Measurements from ENCODE around the gene FHOD3.
"Not testable (repeated sequence)": the region's sequence is repeated elsewhere in the genome, so short reads cannot be mapped to it uniquely, and the experiment has no call there.

FHOD3 gene

DNA sequence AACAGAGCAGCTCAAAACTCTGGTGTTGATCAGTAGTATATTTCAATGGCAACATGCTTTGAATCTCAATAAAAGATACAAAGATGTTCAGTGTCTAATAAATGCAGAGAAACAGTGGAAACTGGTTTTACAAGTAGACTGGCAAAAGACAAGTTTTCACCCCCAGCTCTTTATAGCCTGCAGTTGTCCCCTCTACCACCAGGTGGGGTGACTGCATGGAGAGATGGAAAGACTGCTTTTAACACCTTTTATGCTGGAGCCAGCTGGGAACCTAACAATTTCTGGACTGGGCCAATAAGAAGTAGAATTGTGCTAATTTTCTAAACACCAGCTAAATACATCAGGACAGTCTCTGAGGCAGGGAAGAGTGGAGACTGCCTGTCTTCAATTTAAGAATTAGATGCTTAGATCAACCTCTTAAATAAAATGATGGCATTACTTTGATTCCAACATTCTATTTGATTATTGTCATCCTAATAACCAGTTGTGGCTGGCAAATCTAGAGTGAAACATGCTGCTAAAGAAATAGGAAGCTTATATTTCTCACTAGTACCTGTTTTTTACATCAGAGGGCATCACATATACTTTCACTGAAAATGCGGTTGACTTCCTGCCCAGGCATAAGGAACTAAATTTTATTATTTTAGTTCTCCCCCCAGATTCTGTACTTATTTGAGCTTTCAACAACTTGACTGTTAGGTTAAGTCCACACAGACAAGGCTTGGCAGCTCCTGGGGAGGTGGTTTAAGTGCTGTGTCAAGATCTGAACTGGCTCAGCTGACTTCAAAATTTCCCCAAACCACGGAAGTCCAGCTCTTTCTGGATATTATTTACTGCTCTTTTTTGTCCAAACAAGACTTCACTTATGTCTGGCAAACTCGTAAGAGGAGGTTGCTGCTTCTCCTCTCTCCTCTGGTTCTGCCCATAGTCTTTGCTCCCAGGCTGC is 390.8 kb downstream of the FHOD3 start:
- DNase-seq (ENCODE audit: low read depth in 2 of 2, low spot score in 1 of 2) = no peak

- no peak for DNase-seq (ENCODE audit: low read depth in 2 of 2, low spot score in 1 of 2)
Measured at GRCh38 chr18:36692371-36692770, 394.9 kb downstream of the FHOD3 start.

GRCh38 chr18:36692921-36693332 is 395.4 kb downstream of the FHOD3 start:
- DNase-seq (ENCODE audit: low read depth in 2 of 2, low spot score in 1 of 2) = no peak

GRCh38 chr18:36693931-36694620 is 396.6 kb downstream of the FHOD3 start:
- no peak for DNase-seq (ENCODE audit: low read depth in 2 of 2, low spot score in 1 of 2)

GRCh38 chr18:36695806-36696205 is 398.3 kb downstream of the FHOD3 start:
- DNase-seq (ENCODE audit: low read depth in 2 of 2, low spot score in 1 of 2) = no peak

DNA sequence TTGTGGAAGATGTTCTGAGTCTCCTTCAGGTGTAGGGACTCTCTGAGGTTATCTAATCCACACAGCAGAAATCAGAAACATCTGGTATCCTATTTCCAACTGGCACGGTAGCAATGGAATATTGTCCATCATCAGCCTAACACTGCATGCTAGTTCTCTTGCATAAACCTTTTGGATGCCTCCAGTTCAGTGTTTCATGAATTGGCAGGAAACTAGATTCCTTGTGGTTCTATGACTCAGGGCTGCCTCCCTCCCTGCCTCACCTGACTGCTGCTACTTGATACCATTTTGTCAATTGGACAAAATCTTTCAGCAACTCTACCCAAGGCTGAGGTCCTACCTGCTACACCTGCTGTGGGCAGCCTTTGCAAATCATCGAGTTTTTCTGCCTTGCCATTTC is 400.4 kb downstream of the FHOD3 start:
- no peak for DNase-seq (ENCODE audit: low read depth in 2 of 2, low spot score in 1 of 2)

DNA sequence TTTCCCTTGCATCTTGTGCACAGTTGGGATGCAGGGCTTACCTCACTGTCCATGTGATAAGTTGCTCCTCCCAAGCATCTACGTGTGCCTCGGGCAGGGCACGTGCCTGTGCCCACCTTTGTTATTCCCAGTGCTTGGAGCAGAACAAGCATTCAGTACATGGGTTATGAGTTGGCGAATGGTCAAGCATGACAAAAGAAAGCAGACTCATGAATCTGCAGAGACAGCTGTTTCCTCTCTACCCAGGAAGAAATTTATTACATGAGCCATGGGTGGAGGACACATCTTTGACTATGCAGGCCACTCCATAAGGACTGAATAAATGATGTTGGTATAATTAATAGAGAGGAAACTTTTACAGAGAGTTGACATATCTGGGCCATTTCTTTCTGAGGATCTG is 403.4 kb downstream of the FHOD3 start:
- no peak for DNase-seq (ENCODE audit: low read depth in 2 of 2, low spot score in 1 of 2)

GRCh38 chr18:36702401-36703013 is 405.0 kb downstream of the FHOD3 start:
- DNase-seq (ENCODE audit: low read depth in 2 of 2, low spot score in 1 of 2) = no peak

DNA sequence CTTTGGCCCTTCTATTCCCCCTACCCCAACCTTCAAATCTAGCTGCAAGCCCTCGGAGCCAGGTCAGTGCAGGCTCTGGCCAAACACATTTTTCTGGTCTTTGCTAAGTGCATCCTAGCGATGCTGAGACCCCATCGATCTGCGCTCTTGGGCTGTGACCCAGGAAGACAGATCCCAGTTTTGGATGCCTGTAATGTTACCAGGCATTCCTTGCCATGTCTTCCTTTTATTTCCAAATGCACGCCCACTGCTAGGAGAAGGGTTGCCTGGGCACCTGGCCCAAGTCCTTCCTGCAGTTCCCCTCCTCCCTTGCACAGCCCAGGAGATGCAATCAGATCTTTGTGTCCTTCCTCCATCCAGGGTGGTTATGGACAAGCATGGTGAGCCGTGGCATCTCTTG is 406.6 kb downstream of the FHOD3 start:
- no peak for DNase-seq (ENCODE audit: low read depth in 2 of 2, low spot score in 1 of 2)

- DNase-seq (ENCODE audit: low read depth in 2 of 2, low spot score in 1 of 2) = no peak
Measured at GRCh38 chr18:36706134-36706881, 408.8 kb downstream of the FHOD3 start.

DNA sequence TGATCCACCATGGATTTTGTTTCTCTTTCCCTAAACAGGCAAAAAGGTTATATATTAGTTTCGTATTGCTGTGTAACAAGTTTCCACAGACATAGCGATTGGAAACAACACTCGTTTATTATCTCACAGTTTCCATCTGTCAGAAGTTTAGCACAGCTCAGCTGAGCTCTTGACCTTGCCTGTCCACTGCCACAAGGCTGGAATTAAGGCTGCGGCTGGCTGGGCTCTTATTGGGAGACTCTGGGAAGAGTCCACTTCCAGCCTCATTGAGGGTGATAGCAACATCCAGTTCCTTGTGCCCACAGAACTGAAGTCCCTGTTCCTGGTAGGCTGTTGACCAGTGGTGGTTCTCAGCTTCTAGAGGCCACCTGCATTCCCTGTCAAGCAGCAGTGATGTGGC is 410.9 kb downstream of the FHOD3 start:
- DNase-seq (ENCODE audit: low read depth in 2 of 2, low spot score in 1 of 2) = no peak

- DNase-seq (ENCODE audit: low read depth in 2 of 2, low spot score in 1 of 2) = no peak
Measured at GRCh38 chr18:36709315-36709714, 411.8 kb downstream of the FHOD3 start.

DNA sequence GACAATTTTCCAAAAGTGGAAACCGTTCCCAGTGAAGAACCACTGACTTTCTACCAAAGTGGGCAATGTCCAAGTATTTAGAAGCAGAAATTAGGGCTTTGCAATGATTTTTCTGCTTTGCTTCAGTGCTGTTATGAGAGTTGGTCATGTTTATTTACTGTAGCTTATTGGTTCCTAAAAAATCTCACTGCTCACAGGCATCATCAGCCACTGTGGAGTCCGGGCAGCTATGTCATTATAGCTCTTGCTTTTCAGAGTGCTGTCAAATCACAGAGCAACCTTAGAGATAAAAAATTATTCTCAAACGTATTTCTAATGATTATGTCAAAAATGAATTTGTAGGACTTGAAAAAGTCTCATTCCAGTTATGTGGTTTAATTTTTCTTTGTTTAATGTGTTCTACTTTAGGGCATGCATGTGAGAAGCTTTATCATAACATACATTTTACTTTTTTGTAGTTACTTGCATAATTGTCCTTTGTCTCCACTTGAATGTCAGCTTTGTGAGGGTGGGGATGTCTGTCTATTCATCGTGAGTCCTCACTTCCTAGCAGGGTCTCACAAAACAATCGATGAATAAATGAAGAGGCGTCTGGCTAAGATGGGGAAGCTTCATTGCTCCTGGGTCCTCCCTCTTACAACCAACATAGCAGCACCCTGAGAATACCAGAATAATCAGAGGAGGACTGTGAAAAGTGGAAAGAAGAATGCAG is 413.7 kb downstream of the FHOD3 start:
- DNase-seq (ENCODE audit: low read depth in 2 of 2, low spot score in 1 of 2) = no peak

- no peak for DNase-seq (ENCODE audit: low read depth in 2 of 2, low spot score in 1 of 2)
Measured at GRCh38 chr18:36711813-36712444, 414.4 kb downstream of the FHOD3 start.

- no peak for DNase-seq (ENCODE audit: low read depth in 2 of 2, low spot score in 1 of 2)
Measured at GRCh38 chr18:36714476-36714875, 417.0 kb downstream of the FHOD3 start.

GRCh38 chr18:36717422-36718110 is 420.1 kb downstream of the FHOD3 start:
- DNase-seq (ENCODE audit: low read depth in 2 of 2, low spot score in 1 of 2) = no peak

- DNase-seq (ENCODE audit: low read depth in 2 of 2, low spot score in 1 of 2) = no peak
Measured at GRCh38 chr18:36718705-36719328, 421.3 kb downstream of the FHOD3 start.

GRCh38 chr18:36719630-36720029 is 422.1 kb downstream of the FHOD3 start:
- no peak for DNase-seq (ENCODE audit: low read depth in 2 of 2, low spot score in 1 of 2)

GRCh38 chr18:36721351-36721750 is 423.8 kb downstream of the FHOD3 start:
- DNase-seq (ENCODE audit: low read depth in 2 of 2, low spot score in 1 of 2) = not testable (repeated sequence)

Measured in stimulated activated CD8-positive, alpha-beta memory T cell treated with anti-CD3 and anti-CD28 coated beads, Interleukin-4, amount 100 ng/mL, for 1 hour (primary cell).